Measurements from ENCODE around the gene PRKCA.
"Not testable (repeated sequence)": the region's sequence is repeated elsewhere in the genome, so short reads cannot be mapped to it uniquely, and the experiment has no call there.

GRCh38 chr17:66479230-66479889, 176.9 kb downstream of the PRKCA start:
- not testable (repeated sequence) for TF ChIP-seq CTCF (IDR thresholded peaks at IDR 0.05; ENCODE audit: insufficient read depth, low read length); POLR2AphosphoS5 (IDR thresholded peaks at IDR 0.05; ENCODE audit: low read depth)

All from HL-60 (cell line).